Activated T-cell treated with anti-CD3 and anti-CD28 coated beads, Interleukin-2, amount 50 U/mL, for 4 hours (primary cell): ENCODE results near the gene SCAMP4. TPM values are rescaled to one million over a fixed set of nuclear protein-coding genes. Genes with fewer than 3 reads are reported as not detected.
A peak's percentile ranks its signal among the peaks of the same experiment; 100 is the strongest.

Experiments
- ATAC-seq, 2 donors: fragments of 200-7000 bp; cut with Tn5 transposase; one replicate each; pipeline ENCODE4 v1.10.0; 2021
- DNase-seq: peaks from one replicate; pipeline ENCODE4 v3.0.0-alpha.2; 2020
- H3K27me3 Mint-ChIP-seq: one replicate; pipeline ENCODE4 v1.8.0; 2021; ENCODE audit warnings: low read depth, mixed read lengths
- H3K36me3 Mint-ChIP-seq: one replicate; pipeline ENCODE4 v1.8.0; 2022; ENCODE audit warnings: mixed read lengths; ENCODE audit not compliant: insufficient read depth
- H3K4me1 Mint-ChIP-seq: one replicate; pipeline ENCODE4 v1.8.0; 2021; ENCODE audit warnings: low read depth, mixed read lengths
- H3K4me3 Mint-ChIP-seq: one replicate; pipeline ENCODE4 v1.8.0; 2021; ENCODE audit warnings: mild to moderate bottlenecking, moderate library complexity, mixed read lengths
- H3K9me3 Mint-ChIP-seq: one replicate; pipeline ENCODE4 v1.8.0; 2021; ENCODE audit warnings: mixed read lengths
- total RNA-seq, 3 donors: library from RNA; stranded (reverse); gene quantifications; one replicate each; pipeline ENCODE4 v1.2.1, GENCODE V29; 2021

SCAMP4 gene
- total RNA-seq, 3 donors from 2014 or later = 37.2 to 40.3 (median 39.4) TPM

DNA sequence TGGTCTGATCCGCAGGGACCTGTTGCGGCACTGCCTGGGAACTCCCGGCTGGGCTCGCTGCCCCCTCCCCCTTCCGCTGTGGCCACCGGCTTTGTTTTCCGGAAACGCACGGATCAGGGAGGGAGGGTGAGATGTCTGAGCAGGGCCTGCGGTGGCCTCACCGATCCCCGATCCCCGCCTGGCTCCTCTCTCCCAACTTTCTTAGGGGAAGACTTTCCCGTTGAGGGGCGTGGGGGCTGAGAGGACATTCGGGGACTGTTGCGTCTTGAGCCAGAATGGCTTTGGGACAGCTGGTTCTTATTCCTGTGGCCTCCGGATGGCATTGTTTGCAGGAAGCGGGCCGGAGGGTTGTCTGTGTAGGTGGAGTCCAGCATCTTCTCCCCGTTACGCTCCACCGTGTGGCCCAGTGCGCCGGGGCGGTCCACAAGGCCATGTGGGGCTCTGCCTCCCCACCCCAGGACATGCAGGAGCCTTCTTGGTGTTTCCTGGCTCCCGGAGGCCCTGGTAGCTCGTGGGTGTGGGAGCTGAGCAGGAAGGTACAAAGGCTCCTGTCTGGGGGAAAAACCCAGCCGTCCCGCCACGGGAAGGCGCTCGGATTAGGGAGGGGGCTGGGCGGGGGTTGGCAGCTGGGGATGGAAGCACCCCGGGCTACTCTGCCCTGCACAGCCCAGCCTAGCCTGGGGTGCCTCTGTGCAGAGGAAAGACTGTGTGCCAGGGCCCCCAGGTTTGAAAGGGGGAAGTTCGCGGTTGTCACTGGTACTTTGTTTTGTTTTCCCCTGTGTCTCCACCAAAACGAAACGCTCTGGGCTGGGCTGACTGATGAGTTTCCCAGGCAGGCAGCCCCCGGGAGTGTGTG is 37.1 kb downstream of the SCAMP4 start:
- peak; percentile 51 to 55 for ATAC-seq
- peak; percentile 53 for DNase-seq
- H3K4me1 Mint-ChIP-seq = peaks cover 33% of the 10 kb centered on the region
- H3K9me3 Mint-ChIP-seq = no peaks in the 10 kb centered on the region
- H3K36me3 Mint-ChIP-seq = no peaks in the 10 kb centered on the region
- H3K4me3 Mint-ChIP-seq = peak overlapping the region; percentile 90
- H3K27me3 Mint-ChIP-seq = no peaks in the 10 kb centered on the region

DNA sequence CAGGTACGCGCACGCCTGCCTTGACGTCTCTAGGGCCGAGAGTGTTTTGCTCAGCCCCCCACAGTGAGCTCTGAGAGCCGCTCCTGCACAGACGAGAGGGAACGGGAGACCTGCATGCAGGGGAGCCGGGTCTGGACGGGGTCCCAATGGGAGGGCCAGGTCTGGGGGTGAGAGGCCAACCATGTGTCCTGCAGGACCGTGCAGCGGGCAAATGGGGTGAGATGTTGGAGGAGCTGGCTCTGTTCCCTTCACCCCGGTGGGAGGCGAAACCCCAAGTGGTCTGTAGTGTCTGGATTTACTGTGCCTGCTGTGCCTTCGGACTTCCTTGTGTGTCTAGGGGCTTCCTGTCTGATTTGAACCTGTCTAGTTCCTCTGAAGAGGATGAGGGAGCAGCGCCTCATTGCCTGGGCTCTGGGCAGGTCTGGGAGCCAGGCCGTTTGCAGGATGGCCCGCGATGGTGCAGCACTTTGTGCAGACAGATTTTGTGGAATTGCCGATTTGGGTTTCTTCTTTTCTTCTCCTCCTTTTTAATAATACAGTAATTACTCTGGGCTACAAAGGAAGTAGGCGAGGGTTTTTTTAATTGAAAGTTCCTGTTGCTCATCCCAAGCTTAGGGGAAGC is 37.8 kb downstream of the SCAMP4 start:
- peaks cover 33% of the 10 kb centered on the region for H3K4me1 Mint-ChIP-seq
- no peaks in the 10 kb centered on the region for H3K9me3 Mint-ChIP-seq
- ATAC-seq (no peak), DNase-seq (no peak)
- peak overlapping the region; percentile 90 for H3K4me3 Mint-ChIP-seq
- H3K27me3 Mint-ChIP-seq = no peaks in the 10 kb centered on the region
- H3K36me3 Mint-ChIP-seq = no peaks in the 10 kb centered on the region

GRCh38 chr19:1943661-1944087 is 38.5 kb downstream of the SCAMP4 start:
- DNase-seq (no peak), ATAC-seq (no peak)
- Mint-ChIP-seq H3K4me3 (peak overlapping the region; percentile 90), H3K27me3 (no peaks in the 10 kb centered on the region), H3K9me3 (no peaks in the 10 kb centered on the region), H3K4me1 (peaks cover 36% of the 10 kb centered on the region), H3K36me3 (no peaks in the 10 kb centered on the region)

- peak overlapping the region; percentile 90 for H3K4me3 Mint-ChIP-seq
- no peak for ATAC-seq
- peaks cover 42% of the 10 kb centered on the region for H3K4me1 Mint-ChIP-seq
- no peaks in the 10 kb centered on the region for H3K27me3 Mint-ChIP-seq
- no peaks in the 10 kb centered on the region for H3K36me3 Mint-ChIP-seq
- no peaks in the 10 kb centered on the region for H3K9me3 Mint-ChIP-seq
- no peak for DNase-seq
These were observed 39.1 kb downstream of the SCAMP4 start for GRCh38 chr19:1944088-1944915.

- ATAC-seq = no peak
- DNase-seq = no peak
- H3K4me3 Mint-ChIP-seq = no peak overlapping the region
- no peaks in the 10 kb centered on the region for H3K9me3 Mint-ChIP-seq
- H3K36me3 Mint-ChIP-seq = no peaks in the 10 kb centered on the region
- H3K4me1 Mint-ChIP-seq = peaks cover 40% of the 10 kb centered on the region
- H3K27me3 Mint-ChIP-seq = no peaks in the 10 kb centered on the region
These were observed 39.8 kb downstream of the SCAMP4 start for GRCh38 chr19:1944916-1945561.

GRCh38 chr19:1945899-1946298 is 40.7 kb downstream of the SCAMP4 start:
- no peak for DNase-seq
- no peak for ATAC-seq
- no peak overlapping the region for H3K4me3 Mint-ChIP-seq
- H3K4me1 Mint-ChIP-seq = peaks cover 36% of the 10 kb centered on the region
- no peaks in the 10 kb centered on the region for H3K36me3 Mint-ChIP-seq
- H3K9me3 Mint-ChIP-seq = no peaks in the 10 kb centered on the region
- no peaks in the 10 kb centered on the region for H3K27me3 Mint-ChIP-seq

- no peak for ATAC-seq
- no peaks in the 10 kb centered on the region for H3K9me3 Mint-ChIP-seq
- peaks cover 38% of the 10 kb centered on the region for H3K4me1 Mint-ChIP-seq
- no peaks in the 10 kb centered on the region for H3K27me3 Mint-ChIP-seq
- no peak for DNase-seq
- peaks cover 2% of the 10 kb centered on the region for H3K36me3 Mint-ChIP-seq
- no peak overlapping the region for H3K4me3 Mint-ChIP-seq
These were observed 42.5 kb downstream of the SCAMP4 start for GRCh38 chr19:1947651-1948209.

GRCh38 chr19:1949304-1950101 is 44.3 kb downstream of the SCAMP4 start:
- Mint-ChIP-seq H3K9me3 (no peaks in the 10 kb centered on the region), H3K27me3 (no peaks in the 10 kb centered on the region), H3K4me1 (peaks cover 22% of the 10 kb centered on the region), H3K4me3 (no peak overlapping the region), H3K36me3 (peaks cover 2% of the 10 kb centered on the region)
- ATAC-seq (no peak), DNase-seq (no peak)

GRCh38 chr19:1950640-1951039 is 45.4 kb downstream of the SCAMP4 start:
- H3K4me1 Mint-ChIP-seq = peaks cover 20% of the 10 kb centered on the region
- DNase-seq (no peak), ATAC-seq (no peak)
- no peaks in the 10 kb centered on the region for H3K27me3 Mint-ChIP-seq
- H3K4me3 Mint-ChIP-seq = no peak overlapping the region
- H3K9me3 Mint-ChIP-seq = no peaks in the 10 kb centered on the region
- peaks cover 2% of the 10 kb centered on the region for H3K36me3 Mint-ChIP-seq

- ATAC-seq (no peak), DNase-seq (no peak)
- peaks cover 19% of the 10 kb centered on the region for H3K4me1 Mint-ChIP-seq
- H3K36me3 Mint-ChIP-seq = peaks cover 2% of the 10 kb centered on the region
- no peaks in the 10 kb centered on the region for H3K9me3 Mint-ChIP-seq
- H3K4me3 Mint-ChIP-seq = no peak overlapping the region
- no peaks in the 10 kb centered on the region for H3K27me3 Mint-ChIP-seq
These were observed 47.4 kb downstream of the SCAMP4 start for GRCh38 chr19:1952635-1953034.

- ATAC-seq = no peak
- Mint-ChIP-seq H3K9me3 (no peaks in the 10 kb centered on the region), H3K4me1 (peaks cover 19% of the 10 kb centered on the region), H3K27me3 (no peaks in the 10 kb centered on the region), H3K36me3 (peaks cover 2% of the 10 kb centered on the region), H3K4me3 (no peak overlapping the region)
- no peak for DNase-seq
These were observed 47.8 kb downstream of the SCAMP4 start for GRCh38 chr19:1953037-1953436.

DNA sequence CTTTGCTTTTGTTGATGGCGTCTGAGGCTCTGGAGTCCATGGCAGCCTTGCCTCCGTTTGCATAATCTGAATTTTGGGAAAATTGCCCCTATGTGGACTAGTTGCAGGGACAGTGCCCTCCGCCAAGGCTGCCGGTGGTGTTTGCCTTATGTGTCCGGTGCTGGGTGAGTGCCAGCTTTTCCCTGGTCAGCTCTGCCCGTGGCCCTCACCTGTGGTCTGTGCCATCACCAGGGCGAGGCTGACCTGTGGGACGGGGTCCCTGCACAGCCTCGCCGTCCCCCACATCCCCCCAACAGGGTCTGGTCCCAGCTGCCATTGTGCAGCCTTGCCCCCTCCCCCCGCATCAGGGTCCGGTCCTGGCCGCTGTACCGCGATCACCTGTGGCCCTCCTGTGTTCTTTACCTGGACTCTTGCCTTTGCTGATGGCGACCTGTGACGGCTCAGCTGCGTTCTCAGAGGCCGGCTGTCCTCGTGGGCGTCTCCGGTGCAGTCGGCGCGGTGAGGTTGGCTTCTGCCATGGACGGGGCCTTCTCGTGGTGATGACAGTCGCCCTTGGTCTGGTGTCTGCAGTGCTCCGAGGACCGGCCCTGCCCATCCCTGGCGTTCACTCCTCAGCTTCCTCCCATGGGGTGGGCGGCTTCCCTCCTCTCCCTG is 48.4 kb downstream of the SCAMP4 start:
- peaks cover 17% of the 10 kb centered on the region for H3K4me1 Mint-ChIP-seq
- H3K36me3 Mint-ChIP-seq = peaks cover 2% of the 10 kb centered on the region
- no peak for ATAC-seq

GRCh38 chr19:1954532-1954933 is 49.3 kb downstream of the SCAMP4 start:
- H3K27me3 Mint-ChIP-seq = no peaks in the 10 kb centered on the region
- ATAC-seq = no peak
- DNase-seq = no peak
- H3K36me3 Mint-ChIP-seq = peaks cover 2% of the 10 kb centered on the region
- H3K4me1 Mint-ChIP-seq = peaks cover 11% of the 10 kb centered on the region
- no peak overlapping the region for H3K4me3 Mint-ChIP-seq
- no peaks in the 10 kb centered on the region for H3K9me3 Mint-ChIP-seq

More for the DNA sequence above, 48.4 kb downstream of the SCAMP4 start:
- no peak for DNase-seq
- H3K27me3 Mint-ChIP-seq = no peaks in the 10 kb centered on the region
- H3K4me3 Mint-ChIP-seq = no peak overlapping the region
- no peaks in the 10 kb centered on the region for H3K9me3 Mint-ChIP-seq
